K562 (cell line): Measurements from ENCODE around the gene LCN15.
A peak's percentile ranks its signal among the peaks of the same experiment; 100 is the strongest.

ENCODE experiments used
- CBX5 ChIP-seq: IDR thresholded peaks from 2 replicates; pipeline ENCODE4 v1.6.1; 2014; ENCODE audit warnings: low read depth, borderline replicate concordance
- CC2D1A ChIP-seq: fragments of 450-650 bp; IDR thresholded peaks from 2 replicates; pipeline ENCODE4 v1.6.1; 2017; ENCODE audit warnings: mild to moderate bottlenecking
- CEBPB ChIP-seq: fragments of 450-650 bp; IDR thresholded peaks from 2 replicates; pipeline ENCODE4 v1.6.1; 2016; ENCODE audit warnings: missing genetic modification characterization, missing compliant biosample characterization
- CTCF ChIP-seq, 3 experiments: IDR thresholded peaks in 2 of 3; conservative IDR thresholded peaks in 1 of 3; 2 replicates each; pipeline ENCODE4 v1.5.1; 2011 to 2012; ENCODE audit warnings: low read length in 3 of 3, mild to moderate bottlenecking in 3 of 3, control low read depth in 2 of 3, improper control_type of control experiment in 1 of 3, inconsistent platforms in 1 of 3, low read depth in 1 of 3, mixed read lengths in 1 of 3, moderate library complexity in 1 of 3; ENCODE audit not compliant: insufficient read depth in 2 of 3
- HSF4 ChIP-seq: fragments of 250-450 bp; sonication (Bioruptor Pico); IDR thresholded peaks from 2 replicates; pipeline ENCODE4 v2.1.2; 2022; ENCODE audit warnings: mild to moderate bottlenecking, moderate library complexity, borderline replicate concordance
- KLF6 ChIP-seq: fragments of 250-450 bp; sonication (Bioruptor Pico); IDR thresholded peaks from 2 replicates; pipeline ENCODE4 v1.4.0; 2020; ENCODE audit warnings: mild to moderate bottlenecking, moderate library complexity, borderline replicate concordance
- POLR2A ChIP-seq: fragments of 450-650 bp; conservative IDR thresholded peaks from 2 replicates; pipeline ENCODE4 v1.6.1; 2016
- SNRNP70 ChIP-seq: fragments of 200-400 bp; formaldehyde crosslinking; optimal IDR thresholded peaks from 2 replicates; pipeline ENCODE3; 2017; ENCODE audit warnings: low read depth, low read length

- TF ChIP-seq CTCF (IDR thresholded peaks at IDR 0.05 in 2 of 3, conservative IDR thresholded peaks at IDR 0.05 in 1 of 3; ENCODE audit: insufficient read depth in 2 of 3, low read depth in 1 of 3, low read length in 3 of 3), result 0 out of 6 replicates have a peak, but pooled peaks of 1 of the 3 experiments have one; percentile 0
- TF ChIP-seq CC2D1A, result no peak
- no peak for TF ChIP-seq KLF6 (CRISPR knock-in tag)
- TF ChIP-seq POLR2A, result no peak
- TF ChIP-seq SNRNP70, result no peak
- no peak for TF ChIP-seq CBX5
- TF ChIP-seq HSF4 (CRISPR knock-in tag), result no peak
- TF ChIP-seq CEBPB (tag), result no peak
Observed at GRCh38 chr9:136806631-136807201, 42.4 kb upstream of the LCN15 start.
